ENCODE results near the gene WDR49.

Gene WDR49

GRCh38 chr3:167493244-167493643, 160.5 kb downstream of the WDR49 start:
- H3K36me3 ChIP-seq (replicated peaks; ENCODE audit: low read depth, low read length): no peaks in the 10 kb centered on the region
- no peak overlapping the region for H3K27ac ChIP-seq (ENCODE audit: low read length)
- TF ChIP-seq EZH2phosphoT487 (IDR thresholded peaks at IDR 0.05; ENCODE audit: low read depth) (no peak), CTCF (IDR thresholded peaks at IDR 0.05; ENCODE audit: low read depth, low read length) (peak; percentile 52)

GRCh38 chr3:167491621-167492020, 162.1 kb downstream of the WDR49 start:
- no peak overlapping the region for H3K27ac ChIP-seq (ENCODE audit: low read length)
- no peaks in the 10 kb centered on the region for H4K20me1 ChIP-seq (ENCODE audit: insufficient read depth, low read length)
- no peak for TF ChIP-seq CTCF (IDR thresholded peaks at IDR 0.05; ENCODE audit: low read depth, low read length)
- TF ChIP-seq EZH2phosphoT487 (IDR thresholded peaks at IDR 0.05; ENCODE audit: low read depth): no peak
- H3K79me2 ChIP-seq (ENCODE audit: low read length): no peaks in the 10 kb centered on the region
- H3K4me2 ChIP-seq (ENCODE audit: low read length): no peak overlapping the region
- H2AFZ ChIP-seq (ENCODE audit: low read depth, low read length): no peak overlapping the region
- no peak overlapping the region for H3K4me3 ChIP-seq (ENCODE audit: low read length)
- peaks cover 4% of the 10 kb centered on the region; the same call in 1 of the 2 replicates for H3K27me3 ChIP-seq (ENCODE audit: low read depth, low read length)
- H3K4me1 ChIP-seq (ENCODE audit: low read length): peaks cover 9% of the 10 kb centered on the region
- H3K9ac ChIP-seq (ENCODE audit: low read length): no peak overlapping the region
- H3K9me3 ChIP-seq (ENCODE audit: insufficient read depth, low read length): no peaks in the 10 kb centered on the region
- no peaks in the 10 kb centered on the region for H3K36me3 ChIP-seq (replicated peaks; ENCODE audit: low read depth, low read length)

More at GRCh38 chr3:167493244-167493643, 160.5 kb downstream of the WDR49 start:
- H3K9ac ChIP-seq (ENCODE audit: low read length): no peak overlapping the region
- peaks cover 9% of the 10 kb centered on the region for H3K4me1 ChIP-seq (ENCODE audit: low read length)
- no peak overlapping the region for H3K4me3 ChIP-seq (ENCODE audit: low read length)
- H2AFZ ChIP-seq (ENCODE audit: low read depth, low read length): no peak overlapping the region
- H3K9me3 ChIP-seq (ENCODE audit: insufficient read depth, low read length): no peaks in the 10 kb centered on the region
- no peaks in the 10 kb centered on the region for H3K79me2 ChIP-seq (ENCODE audit: low read length)
- no peak overlapping the region for H3K4me2 ChIP-seq (ENCODE audit: low read length)
- H4K20me1 ChIP-seq (ENCODE audit: insufficient read depth, low read length): no peaks in the 10 kb centered on the region
- H3K27me3 ChIP-seq (ENCODE audit: low read depth, low read length): peaks cover 4% of the 10 kb centered on the region; the same call in 1 of the 2 replicates

GRCh38 chr3:167489571-167489970, 164.2 kb downstream of the WDR49 start:
- H4K20me1 ChIP-seq (ENCODE audit: insufficient read depth, low read length): no peaks in the 10 kb centered on the region
- H3K36me3 ChIP-seq (replicated peaks; ENCODE audit: low read depth, low read length): no peaks in the 10 kb centered on the region
- no peak overlapping the region for H3K4me3 ChIP-seq (ENCODE audit: low read length)
- TF ChIP-seq EZH2phosphoT487 (IDR thresholded peaks at IDR 0.05; ENCODE audit: low read depth) (no peak), CTCF (IDR thresholded peaks at IDR 0.05; ENCODE audit: low read depth, low read length) (no peak)
- peaks cover 4% of the 10 kb centered on the region; the same call in 1 of the 2 replicates for H3K27me3 ChIP-seq (ENCODE audit: low read depth, low read length)
- no peak overlapping the region for H3K9ac ChIP-seq (ENCODE audit: low read length)
- peaks cover 9% of the 10 kb centered on the region for H3K4me1 ChIP-seq (ENCODE audit: low read length)
- H3K4me2 ChIP-seq (ENCODE audit: low read length): no peak overlapping the region
- H3K9me3 ChIP-seq (ENCODE audit: insufficient read depth, low read length): no peaks in the 10 kb centered on the region
- H3K79me2 ChIP-seq (ENCODE audit: low read length): no peaks in the 10 kb centered on the region
- no peak overlapping the region for H2AFZ ChIP-seq (ENCODE audit: low read depth, low read length)
- H3K27ac ChIP-seq (ENCODE audit: low read length): no peak overlapping the region

GRCh38 chr3:167487556-167487955, 166.2 kb downstream of the WDR49 start:
- TF ChIP-seq CTCF (IDR thresholded peaks at IDR 0.05; ENCODE audit: low read depth, low read length): no peak
- TF ChIP-seq EZH2phosphoT487 (IDR thresholded peaks at IDR 0.05; ENCODE audit: low read depth): no peak
- H3K27ac ChIP-seq (ENCODE audit: low read length): no peak overlapping the region
- H3K4me3 ChIP-seq (ENCODE audit: low read length): no peak overlapping the region
- H4K20me1 ChIP-seq (ENCODE audit: insufficient read depth, low read length): no peaks in the 10 kb centered on the region
- no peaks in the 10 kb centered on the region for H3K79me2 ChIP-seq (ENCODE audit: low read length)
- H3K4me1 ChIP-seq (ENCODE audit: low read length): peaks cover 9% of the 10 kb centered on the region
- no peaks in the 10 kb centered on the region for H3K36me3 ChIP-seq (replicated peaks; ENCODE audit: low read depth, low read length)
- H3K9ac ChIP-seq (ENCODE audit: low read length): no peak overlapping the region
- peaks cover 4% of the 10 kb centered on the region; the same call in 1 of the 2 replicates for H3K27me3 ChIP-seq (ENCODE audit: low read depth, low read length)
- no peak overlapping the region for H2AFZ ChIP-seq (ENCODE audit: low read depth, low read length)
- H3K9me3 ChIP-seq (ENCODE audit: insufficient read depth, low read length): no peaks in the 10 kb centered on the region
- H3K4me2 ChIP-seq (ENCODE audit: low read length): no peak overlapping the region
